Left renal pelvis (tissue), 4 donors: ENCODE results near the gene ADAMTS2. TPM values are rescaled to one million over a fixed set of nuclear protein-coding genes. Genes with fewer than 3 reads are reported as not detected.

Experiments used
- DNase-seq, 4 donors: peaks; one replicate each; pipeline ENCODE4 v3.0.0-alpha.2; 2013; ENCODE audit warnings: low read depth in 4 of 4, low spot score in 3 of 4
- polyA plus RNA-seq, 4 donors: library from polyadenylated mRNA; unstranded; fragments of 120-200 nt; gene quantifications; one replicate each; pipeline ENCODE4 v1.2.1, GENCODE V29; 2013; ENCODE audit not compliant: insufficient read length in 4 of 4

ADAMTS2 gene
- polyA plus RNA-seq, 4 donors: 9.8 to 78.6 (median 14.0) TPM

DNA sequence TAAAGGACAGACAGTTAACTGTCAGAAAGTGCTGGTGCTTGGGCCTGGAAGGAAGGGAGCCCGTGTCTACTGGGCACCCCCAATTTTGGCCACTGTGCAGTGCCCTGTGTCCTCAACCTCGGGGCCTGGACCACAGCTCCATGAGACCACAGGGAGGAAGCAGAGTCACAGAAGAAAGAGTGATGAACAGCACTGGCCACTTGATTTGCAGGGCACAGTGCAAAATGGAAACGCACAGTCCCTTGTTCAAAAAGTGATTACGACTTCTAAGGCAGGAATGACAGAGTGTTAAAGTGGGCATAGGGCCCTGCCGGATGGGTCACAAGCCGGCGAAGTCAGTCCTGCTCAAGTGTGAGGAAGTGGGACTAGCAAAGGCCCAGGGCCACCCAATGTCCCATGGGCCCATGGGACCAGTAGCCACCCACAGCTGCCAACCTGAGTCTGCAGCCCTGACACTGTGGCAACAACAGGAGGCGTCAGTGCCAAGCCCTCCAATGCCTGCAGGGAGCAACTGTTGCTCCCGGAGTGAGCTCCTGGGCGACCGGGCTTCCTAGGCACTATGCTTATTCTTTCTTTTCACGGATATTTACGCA lies 85.4 kb downstream of the ADAMTS2 start:
- no peak for DNase-seq

- DNase-seq: no peak
These were observed 86.1 kb downstream of the ADAMTS2 start for GRCh38 chr5:179258922-179259730.

GRCh38 chr5:179258001-179258921 lies 87.0 kb downstream of the ADAMTS2 start:
- no peak for DNase-seq

DNA sequence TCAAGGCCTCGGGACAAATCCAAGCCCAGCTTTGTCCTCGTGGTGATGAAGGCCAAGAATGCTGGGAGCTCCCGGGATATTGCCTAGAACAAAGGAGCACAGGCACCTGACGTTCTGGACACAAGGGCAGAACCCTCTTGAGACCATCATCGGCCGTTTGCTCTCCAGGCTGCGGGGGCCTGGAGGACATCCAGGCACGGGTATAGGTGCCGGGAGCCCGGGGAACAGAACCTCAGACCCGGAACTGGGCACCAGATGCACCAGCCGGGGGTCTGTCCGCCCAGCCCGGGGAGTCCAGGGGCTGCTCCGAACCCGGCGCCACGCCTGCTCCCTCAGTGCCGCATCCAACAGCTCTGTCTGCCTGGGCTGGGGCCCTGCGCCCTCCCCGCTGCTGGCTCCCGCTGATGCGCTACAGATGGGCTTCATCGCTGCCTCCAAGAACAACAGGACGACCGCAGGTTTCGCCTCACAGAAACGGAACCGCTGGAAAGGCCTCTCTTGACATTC lies 88.0 kb downstream of the ADAMTS2 start:
- DNase-seq: no peak

GRCh38 chr5:179256328-179257175 lies 88.7 kb downstream of the ADAMTS2 start:
- no peak for DNase-seq

GRCh38 chr5:179255527-179256327 lies 89.5 kb downstream of the ADAMTS2 start:
- DNase-seq: no peak

GRCh38 chr5:179254638-179255271 lies 90.5 kb downstream of the ADAMTS2 start:
- DNase-seq: no peak

DNA sequence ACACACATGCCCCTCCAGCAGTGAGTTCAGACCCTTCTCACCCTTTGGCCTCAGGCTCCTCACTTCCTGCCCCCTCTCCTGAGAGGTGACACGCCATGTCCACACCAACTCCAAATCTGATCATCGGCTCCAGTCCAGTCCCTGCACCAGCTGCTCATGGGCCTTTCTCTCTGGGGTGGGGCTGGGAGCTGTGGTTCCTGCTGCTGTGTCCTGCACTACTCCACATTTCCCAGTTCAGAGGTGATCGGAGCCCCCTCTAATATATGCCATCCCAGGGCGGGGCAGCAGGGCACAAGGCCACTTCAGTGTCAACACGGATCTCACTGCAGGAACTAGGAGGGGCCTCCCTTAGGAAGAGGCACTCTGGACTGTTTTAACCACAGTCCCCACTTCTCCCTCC lies 91.5 kb downstream of the ADAMTS2 start:
- DNase-seq: no peak

- DNase-seq: no peak
These were observed 93.8 kb downstream of the ADAMTS2 start for GRCh38 chr5:179251276-179251969.

DNA sequence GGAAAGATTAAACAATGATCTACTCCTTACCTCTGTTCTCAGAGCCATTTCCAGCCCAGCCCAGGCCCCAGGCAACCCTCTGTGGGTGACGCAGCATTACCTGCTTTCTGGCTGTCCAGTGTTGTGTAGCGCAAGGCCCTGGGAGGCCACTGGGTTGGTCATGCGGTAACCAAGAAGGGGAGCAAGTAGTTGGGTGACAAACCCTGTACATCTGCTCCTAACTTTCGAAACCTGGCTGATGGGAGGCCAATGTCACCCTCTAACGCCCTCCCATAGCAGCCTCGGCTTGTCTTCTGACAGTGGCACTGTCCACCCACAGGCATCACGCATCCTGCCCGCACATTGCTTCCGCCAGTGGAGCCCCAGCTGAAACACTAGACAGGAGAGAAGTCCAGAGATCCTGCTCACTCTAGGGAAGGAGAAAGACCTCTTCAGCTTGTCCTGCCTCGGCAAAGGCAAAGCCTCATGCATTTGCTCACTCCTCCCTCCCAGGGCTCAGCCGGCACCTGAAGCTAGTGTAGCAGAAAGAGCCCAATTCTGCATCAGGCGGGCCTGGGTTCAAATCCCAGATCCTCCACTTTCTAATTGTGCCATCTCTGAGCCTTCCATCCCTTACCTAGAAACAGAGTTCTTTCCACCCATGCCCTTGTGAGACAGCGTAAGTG lies 94.6 kb downstream of the ADAMTS2 start:
- DNase-seq: no peak

DNA sequence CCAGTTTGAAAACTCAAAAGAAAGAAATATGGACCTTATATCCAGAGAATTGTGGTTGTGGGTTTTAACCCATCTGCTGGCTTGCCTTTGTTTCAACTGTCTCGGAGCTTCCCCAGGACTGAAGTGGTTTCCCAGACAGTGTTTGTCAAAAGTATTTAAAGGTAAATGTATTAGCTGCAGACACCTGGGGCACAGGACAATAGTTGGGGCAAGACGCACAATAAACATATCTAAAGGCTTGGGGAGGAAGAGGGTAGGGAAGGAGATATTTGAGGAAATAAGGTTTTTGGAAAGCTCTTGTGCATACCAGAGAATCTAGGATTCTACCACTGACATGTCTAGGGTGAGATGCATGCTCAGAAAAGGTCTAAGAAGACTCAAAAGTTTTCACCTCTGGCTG lies 99.0 kb downstream of the ADAMTS2 start:
- no peak for DNase-seq

DNA sequence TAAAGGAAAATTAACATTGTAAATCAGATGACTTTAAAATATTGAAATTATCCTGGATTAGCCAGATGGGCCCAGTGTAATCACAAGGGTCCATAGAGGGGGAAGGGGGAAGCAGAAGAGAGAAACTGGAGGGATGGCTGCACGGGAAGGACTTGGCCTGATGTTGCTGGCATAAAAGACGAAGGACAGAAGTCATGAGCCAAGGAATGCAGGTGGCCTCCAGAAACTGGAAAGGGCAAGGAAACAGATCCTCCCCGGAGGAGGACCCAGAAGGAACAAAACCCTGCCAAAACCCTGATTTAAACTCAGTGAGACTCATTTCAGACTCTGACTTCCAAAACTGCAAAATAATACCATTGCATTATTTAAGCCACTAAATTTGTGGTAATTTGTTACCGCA lies 100.2 kb downstream of the ADAMTS2 start:
- DNase-seq: no peak

DNA sequence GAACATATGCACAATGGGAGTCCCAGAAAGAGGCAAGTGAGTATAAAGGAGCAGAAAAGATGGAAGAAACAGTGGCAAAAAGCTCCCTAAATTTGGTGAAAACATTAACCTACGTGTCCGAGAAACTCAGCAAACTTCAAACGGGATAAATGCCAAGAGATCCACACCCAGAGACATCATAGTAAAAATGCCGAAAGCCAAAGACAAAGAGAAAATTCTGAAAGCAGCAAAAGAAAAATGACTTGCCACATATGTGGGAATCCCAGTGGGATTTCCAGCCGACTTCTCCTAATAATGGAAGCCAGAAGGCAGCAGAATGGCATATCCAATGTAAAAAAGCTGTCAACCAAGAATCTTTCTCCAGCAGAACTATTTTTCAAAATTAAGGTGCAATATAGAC lies 101.2 kb downstream of the ADAMTS2 start:
- DNase-seq: no peak

DNA sequence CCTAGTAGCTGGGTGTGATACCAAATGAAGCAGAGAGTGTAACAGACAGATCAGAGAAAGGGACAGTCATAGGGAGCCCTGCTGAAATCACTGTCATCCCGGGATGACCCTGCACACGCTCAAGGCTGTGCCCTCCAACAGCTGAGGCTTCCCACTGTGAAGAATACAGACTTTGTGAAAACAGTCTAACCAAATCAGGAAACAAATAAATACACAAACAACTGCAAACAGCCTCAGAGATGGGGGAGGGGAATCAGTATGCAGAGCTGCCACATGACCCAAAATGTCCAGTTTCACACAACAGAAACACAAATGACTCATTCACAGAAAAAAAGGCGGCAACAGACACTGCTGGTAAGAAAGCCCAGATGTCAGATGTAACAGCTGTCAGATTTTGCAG lies 101.9 kb downstream of the ADAMTS2 start:
- no peak for DNase-seq

- no peak for DNase-seq
These were observed 102.6 kb downstream of the ADAMTS2 start for GRCh38 chr5:179242676-179243075.

GRCh38 chr5:179241764-179242370 lies 103.4 kb downstream of the ADAMTS2 start:
- DNase-seq: no peak

GRCh38 chr5:179241175-179241574 lies 104.1 kb downstream of the ADAMTS2 start:
- no peak for DNase-seq
